ENCODE measurements around the gene TSPAN13. TPM values are rescaled to one million over a fixed set of nuclear protein-coding genes. Genes with fewer than 3 reads are reported as not detected.

The TSPAN13 gene
- total RNA-seq, 1 donor from 2014 or later = 0.61 TPM

GRCh38 chr7:16774294-16774693 is 20.7 kb downstream of the TSPAN13 start:
- intact Hi-C loops (cut with micrococcal nuclease) = no loop called here

- intact Hi-C loops (cut with micrococcal nuclease) = no loop called here
These were observed 21.4 kb downstream of the TSPAN13 start for GRCh38 chr7:16774986-16775385.

GRCh38 chr7:16776053-16776452 is 22.5 kb downstream of the TSPAN13 start:
- intact Hi-C loops (cut with micrococcal nuclease) = no loop called here

GRCh38 chr7:16778476-16778875 is 24.9 kb downstream of the TSPAN13 start:
- intact Hi-C loops (cut with micrococcal nuclease) = no loop called here

- intact Hi-C loops (cut with micrococcal nuclease) = no loop called here
These were observed 25.5 kb downstream of the TSPAN13 start for GRCh38 chr7:16779051-16779450.

- intact Hi-C loops (cut with micrococcal nuclease) = no loop called here
These were observed 27.0 kb downstream of the TSPAN13 start for GRCh38 chr7:16780596-16780995.

GRCh38 chr7:16785321-16785720 is 31.8 kb downstream of the TSPAN13 start:
- intact Hi-C loops (cut with micrococcal nuclease) = no loop called here

- intact Hi-C loops (cut with micrococcal nuclease) = no loop called here
These were observed 32.3 kb downstream of the TSPAN13 start for GRCh38 chr7:16785846-16786245.

- intact Hi-C loops (cut with micrococcal nuclease) = no loop called here
These were observed 32.7 kb downstream of the TSPAN13 start for GRCh38 chr7:16786257-16786656.

- intact Hi-C loops (cut with micrococcal nuclease) = no loop called here
These were observed 33.6 kb downstream of the TSPAN13 start for GRCh38 chr7:16787127-16787526.

GRCh38 chr7:16791071-16791470 is 37.5 kb downstream of the TSPAN13 start:
- intact Hi-C loops (cut with micrococcal nuclease) = no loop called here

- intact Hi-C loops (cut with micrococcal nuclease) = no loop called here
These were observed 38.5 kb downstream of the TSPAN13 start for GRCh38 chr7:16791905-16792698.

- intact Hi-C loops (cut with micrococcal nuclease) = no loop called here
These were observed 41.4 kb downstream of the TSPAN13 start for GRCh38 chr7:16794986-16795385.

- intact Hi-C loops (cut with micrococcal nuclease) = no loop called here
These were observed 42.1 kb downstream of the TSPAN13 start for GRCh38 chr7:16795624-16796023.

- intact Hi-C loops (cut with micrococcal nuclease) = loop anchor here (1.0 to 5.0 kb wide), 2 partner anchors 117 to 731 kb away; no protein-coding TSS in a partner anchor
These were observed 47.6 kb downstream of the TSPAN13 start for GRCh38 chr7:16801111-16801542.

- intact Hi-C loops (cut with micrococcal nuclease) = loop anchor here (1.0 to 5.0 kb wide), 2 partner anchors 117 to 731 kb away; no protein-coding TSS in a partner anchor
These were observed 48.0 kb downstream of the TSPAN13 start for GRCh38 chr7:16801579-16801978.

GRCh38 chr7:16803125-16803524 is 49.6 kb downstream of the TSPAN13 start:
- intact Hi-C loops (cut with micrococcal nuclease) = loop anchor here (5.0 kb wide), 1 partner anchor 729 kb away; no protein-coding TSS in a partner anchor

- intact Hi-C loops (cut with micrococcal nuclease) = loop anchor here (5.0 kb wide), 1 partner anchor 728 kb away; no protein-coding TSS in a partner anchor
These were observed 50.5 kb downstream of the TSPAN13 start for GRCh38 chr7:16803881-16804673.

- intact Hi-C loops (cut with micrococcal nuclease) = loop anchor here (5.0 kb wide), 1 partner anchor 727 kb away; no protein-coding TSS in a partner anchor
These were observed 51.3 kb downstream of the TSPAN13 start, which contains the start of gene AGR2 for GRCh38 chr7:16804674-16805439. TSS of gene AGR2 (minus strand) at chr7:16804999. CDS start at chr7:16801796, 3,203 bp downstream.

- intact Hi-C loops (cut with micrococcal nuclease) = no loop called here
These were observed 51.9 kb downstream of the TSPAN13 start for GRCh38 chr7:16805441-16805840.

GRCh38 chr7:16810112-16810511 is 56.6 kb downstream of the TSPAN13 start:
- intact Hi-C loops (cut with micrococcal nuclease) = no loop called here

Data from T-helper 1 cell treated with Interleukin-12 subunit alpha and Interleukin-12 subunit beta and Interleukin-4 antibody, amounts not matched to agents 30 ng/mL and 1 ng/mL, for 36 hours (primary cell).